ENCODE measurements around the gene TCF12. TPM values are rescaled to one million over a fixed set of nuclear protein-coding genes. Genes with fewer than 3 reads are reported as not detected.

The TCF12 gene
- total RNA-seq, 1 donor from 2014 or later, result 33.2 TPM

- FAIRE-seq, result no peak
- Histone ChIP-seq H3K4me3 (ENCODE audit: low read depth, low read length) (no peak overlapping the region), H3K36me3 (ENCODE audit: control insufficient read depth, insufficient read depth, low read length) (no peaks in the 10 kb centered on the region), H3K27me3 (ENCODE audit: control insufficient read depth, insufficient read depth, low read length) (no peaks in the 10 kb centered on the region)
- TF ChIP-seq CTCF (IDR thresholded peaks at IDR 0.05; ENCODE audit: insufficient read depth, low read length, severe bottlenecking), result no peak
- DNase-seq (ENCODE audit: low read depth), result no peak
Observed at GRCh38 chr15:57027596-57027995, 109.2 kb downstream of the TCF12 start.

- no peak for TF ChIP-seq CTCF (IDR thresholded peaks at IDR 0.05; ENCODE audit: insufficient read depth, low read length, severe bottlenecking)
- DNase-seq (ENCODE audit: low read depth), result no peak
- no peak overlapping the region for H3K4me3 ChIP-seq (ENCODE audit: low read depth, low read length)
- H3K36me3 ChIP-seq (ENCODE audit: control insufficient read depth, insufficient read depth, low read length), result no peaks in the 10 kb centered on the region
- no peak for FAIRE-seq
- H3K27me3 ChIP-seq (ENCODE audit: control insufficient read depth, insufficient read depth, low read length), result no peaks in the 10 kb centered on the region
Observed at GRCh38 chr15:57028176-57028575, 109.7 kb downstream of the TCF12 start.

DNA sequence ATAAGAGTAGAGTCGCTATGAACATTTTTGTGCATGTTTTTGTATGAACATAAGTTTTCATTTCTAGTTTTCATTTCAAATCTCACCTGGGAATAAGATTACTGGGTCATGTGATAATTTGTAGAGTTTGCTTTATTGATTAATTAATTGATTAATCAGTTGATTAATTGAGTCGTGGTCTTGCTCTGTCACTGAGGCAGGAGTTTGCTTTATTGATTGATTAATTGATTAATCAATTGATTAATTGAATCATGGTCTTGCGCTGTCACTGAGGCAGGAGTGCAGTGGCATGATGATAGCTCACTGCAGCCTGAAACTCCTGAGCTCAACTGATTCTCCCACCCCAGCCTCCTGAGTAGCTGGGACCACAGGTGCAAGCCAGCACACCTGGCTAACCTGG is 111.6 kb downstream of the TCF12 start:
- TF ChIP-seq CTCF (IDR thresholded peaks at IDR 0.05; ENCODE audit: insufficient read depth, low read length, severe bottlenecking), result no peak
- Histone ChIP-seq H3K4me3 (ENCODE audit: low read depth, low read length) (no peak overlapping the region), H3K27me3 (ENCODE audit: control insufficient read depth, insufficient read depth, low read length) (no peaks in the 10 kb centered on the region), H3K36me3 (ENCODE audit: control insufficient read depth, insufficient read depth, low read length) (no peaks in the 10 kb centered on the region)
- no peak for FAIRE-seq
- DNase-seq (ENCODE audit: low read depth), result no peak

GRCh38 chr15:57031082-57031481 is 112.6 kb downstream of the TCF12 start:
- no peak for TF ChIP-seq CTCF (IDR thresholded peaks at IDR 0.05; ENCODE audit: insufficient read depth, low read length, severe bottlenecking)
- FAIRE-seq (no peak), DNase-seq (ENCODE audit: low read depth) (no peak)
- H3K27me3 ChIP-seq (ENCODE audit: control insufficient read depth, insufficient read depth, low read length), result no peaks in the 10 kb centered on the region
- no peak overlapping the region for H3K4me3 ChIP-seq (ENCODE audit: low read depth, low read length)
- no peaks in the 10 kb centered on the region for H3K36me3 ChIP-seq (ENCODE audit: control insufficient read depth, insufficient read depth, low read length)

- no peaks in the 10 kb centered on the region for H3K36me3 ChIP-seq (ENCODE audit: control insufficient read depth, insufficient read depth, low read length)
- no peak overlapping the region for H3K4me3 ChIP-seq (ENCODE audit: low read depth, low read length)
- FAIRE-seq, result no peak
- no peak for DNase-seq (ENCODE audit: low read depth)
- TF ChIP-seq CTCF (IDR thresholded peaks at IDR 0.05; ENCODE audit: insufficient read depth, low read length, severe bottlenecking), result no peak
- no peaks in the 10 kb centered on the region for H3K27me3 ChIP-seq (ENCODE audit: control insufficient read depth, insufficient read depth, low read length)
Observed at GRCh38 chr15:57031605-57032004, 113.2 kb downstream of the TCF12 start.

DNA sequence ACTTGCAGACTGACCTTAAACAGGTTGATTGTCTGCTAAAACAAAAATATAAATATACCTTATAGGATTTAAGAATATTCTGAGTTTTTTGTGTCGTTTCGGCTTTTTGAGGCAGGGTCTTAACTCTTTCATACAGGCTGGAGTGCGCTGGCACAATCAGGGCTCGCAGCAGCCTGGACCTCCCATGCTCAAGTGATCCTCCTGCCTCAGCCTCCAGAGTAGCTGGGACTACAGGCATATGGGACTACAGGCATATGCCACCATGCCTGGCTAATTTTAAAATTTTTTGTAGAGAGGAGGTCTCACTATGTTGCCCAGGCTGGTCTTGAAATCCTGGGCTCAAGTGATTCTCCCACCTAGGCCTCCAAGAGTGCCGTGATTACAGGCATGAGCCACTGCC is 113.9 kb downstream of the TCF12 start:
- DNase-seq (ENCODE audit: low read depth) (no peak), FAIRE-seq (no peak)
- H3K36me3 ChIP-seq (ENCODE audit: control insufficient read depth, insufficient read depth, low read length), result no peaks in the 10 kb centered on the region
- no peak overlapping the region for H3K4me3 ChIP-seq (ENCODE audit: low read depth, low read length)
- no peaks in the 10 kb centered on the region for H3K27me3 ChIP-seq (ENCODE audit: control insufficient read depth, insufficient read depth, low read length)
- TF ChIP-seq CTCF (IDR thresholded peaks at IDR 0.05; ENCODE audit: insufficient read depth, low read length, severe bottlenecking), result no peak

Measured in bronchial epithelial cell (primary cell).